Prostate gland (tissue), 2 donors: ENCODE data around the gene DLG2. TPM values are rescaled to one million over a fixed set of nuclear protein-coding genes. Genes with fewer than 3 reads are reported as not detected.
"Not testable (repeated sequence)": the region's sequence is repeated elsewhere in the genome, so short reads cannot be mapped to it uniquely, and the experiment has no call there.

Experiments used
- DNase-seq: peaks from one replicate; pipeline ENCODE4 v3.0.0-alpha.2; 2019; ENCODE audit warnings: low spot score
- H3K27ac ChIP-seq, 2 donors: fragments of 200-600 bp; sonication (generic); 2 replicates each; pipeline ENCODE4 v1.5.1; 2017 to 2019
- H3K27me3 ChIP-seq: fragments of 200-600 bp; sonication (generic); replicated peaks from 2 replicates; pipeline ENCODE4 v1.5.1; 2019; ENCODE audit not compliant: insufficient read depth
- H3K36me3 ChIP-seq, 2 donors: fragments of 200-600 bp; sonication (generic); 1 replicate in 1 of 2; 2 replicates in 1 of 2; pipeline versions ENCODE4 v1.5.1 to v1.8.1; 2017 to 2019
- H3K4me1 ChIP-seq: fragments of 200-600 bp; sonication (generic); replicated peaks from 2 replicates; pipeline ENCODE4 v1.5.1; 2019
- H3K4me3 ChIP-seq, 2 donors: fragments of 200-600 bp; sonication (generic); 2 replicates each; pipeline ENCODE4 v1.5.1; 2017 to 2019
- H3K9me3 ChIP-seq: fragments of 200-600 bp; sonication (generic); 2 replicates; pipeline ENCODE4 v1.5.1; 2017
- POLR2A ChIP-seq: fragments of 450-650 bp; IDR thresholded peaks from one replicate; pipeline ENCODE4 v1.6.1; 2016; ENCODE audit warnings: antibody characterized with exemption, mild to moderate bottlenecking
- POLR2AphosphoS5 ChIP-seq: sonication (generic); formaldehyde crosslinking; IDR thresholded peaks from one replicate; pipeline ENCODE4 v1.6.1; 2017; ENCODE audit warnings: antibody characterized with exemption
- WGBS: methylation state at CpG from one replicate; pipeline ENCODE4 v1.1.5; 2018; 5-methylcytosine and 5-hydroxymethylcytosine counted together
- intact Hi-C: fragments of 100-400 bp; cut with DNase I; formaldehyde crosslinking; loops from one replicate; pipeline ENCODE4 v1.14.2; 2022
- total RNA-seq, 2 donors: library from RNA; depleted of rRNA; stranded (reverse); fragments of >200 nt; gene quantifications; one replicate each; pipeline ENCODE4 v1.1.0, GENCODE V29; 2016
- TF ChIP-seq, protein P1 (sequence below), 4 experiments: fragments of 200-600 bp in 2 of 4; fragments of 450-650 bp in 2 of 4; sonication (generic) in 2 of 4; IDR thresholded peaks; 1 replicate in 3 of 4; 2 replicates in 1 of 4; pipeline ENCODE4 v1.5.1; 2016 to 2019; ENCODE audit warnings: antibody characterized with exemption in 4 of 4, mild to moderate bottlenecking in 2 of 4, moderate library complexity in 2 of 4

DLG2 gene
- total RNA-seq, 2 donors from 2014 or later, result 9.8 to 16.2 TPM

DNA sequence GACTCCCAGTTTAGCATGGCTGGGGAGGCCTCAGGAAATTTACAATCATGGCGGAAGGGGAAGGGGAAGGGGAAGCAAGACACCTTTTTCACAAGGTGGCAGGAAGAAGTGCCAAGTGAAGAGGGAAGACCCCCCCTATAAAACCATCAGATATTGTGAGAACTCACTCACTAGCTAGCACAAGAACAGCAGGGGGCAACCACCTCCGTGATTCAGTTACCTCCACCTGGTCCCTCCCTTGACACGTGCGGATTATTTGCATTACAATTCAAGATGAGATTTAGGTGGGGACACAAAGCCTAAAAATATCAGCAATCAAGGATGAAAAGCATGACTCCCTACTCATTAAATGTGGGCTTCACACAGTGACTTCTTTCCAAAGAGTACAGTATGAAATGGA is 2186.0 kb downstream of the DLG2 start:
- H3K4me3 ChIP-seq, result no peak overlapping the region
- H3K4me1 ChIP-seq, result no peaks in the 10 kb centered on the region
- TF ChIP-seq POLR2AphosphoS5 (no peak), POLR2A (no peak)
- TF ChIP-seq, protein P1, sequence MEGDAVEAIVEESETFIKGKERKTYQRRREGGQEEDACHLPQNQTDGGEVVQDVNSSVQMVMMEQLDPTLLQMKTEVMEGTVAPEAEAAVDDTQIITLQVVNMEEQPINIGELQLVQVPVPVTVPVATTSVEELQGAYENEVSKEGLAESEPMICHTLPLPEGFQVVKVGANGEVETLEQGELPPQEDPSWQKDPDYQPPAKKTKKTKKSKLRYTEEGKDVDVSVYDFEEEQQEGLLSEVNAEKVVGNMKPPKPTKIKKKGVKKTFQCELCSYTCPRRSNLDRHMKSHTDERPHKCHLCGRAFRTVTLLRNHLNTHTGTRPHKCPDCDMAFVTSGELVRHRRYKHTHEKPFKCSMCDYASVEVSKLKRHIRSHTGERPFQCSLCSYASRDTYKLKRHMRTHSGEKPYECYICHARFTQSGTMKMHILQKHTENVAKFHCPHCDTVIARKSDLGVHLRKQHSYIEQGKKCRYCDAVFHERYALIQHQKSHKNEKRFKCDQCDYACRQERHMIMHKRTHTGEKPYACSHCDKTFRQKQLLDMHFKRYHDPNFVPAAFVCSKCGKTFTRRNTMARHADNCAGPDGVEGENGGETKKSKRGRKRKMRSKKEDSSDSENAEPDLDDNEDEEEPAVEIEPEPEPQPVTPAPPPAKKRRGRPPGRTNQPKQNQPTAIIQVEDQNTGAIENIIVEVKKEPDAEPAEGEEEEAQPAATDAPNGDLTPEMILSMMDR (IDR thresholded peaks at IDR 0.05), result no peak
- DNase-seq, result no peak
- H3K27me3 ChIP-seq, result peaks cover 1% of the 10 kb centered on the region
- intact Hi-C loops, result no loop called here
- 73% methylated on average over 4 of the region's 4 CpGs for WGBS
- H3K27ac ChIP-seq, result no peak overlapping the region
- no peaks in the 10 kb centered on the region for H3K36me3 ChIP-seq
- no peaks in the 10 kb centered on the region for H3K9me3 ChIP-seq

DNA sequence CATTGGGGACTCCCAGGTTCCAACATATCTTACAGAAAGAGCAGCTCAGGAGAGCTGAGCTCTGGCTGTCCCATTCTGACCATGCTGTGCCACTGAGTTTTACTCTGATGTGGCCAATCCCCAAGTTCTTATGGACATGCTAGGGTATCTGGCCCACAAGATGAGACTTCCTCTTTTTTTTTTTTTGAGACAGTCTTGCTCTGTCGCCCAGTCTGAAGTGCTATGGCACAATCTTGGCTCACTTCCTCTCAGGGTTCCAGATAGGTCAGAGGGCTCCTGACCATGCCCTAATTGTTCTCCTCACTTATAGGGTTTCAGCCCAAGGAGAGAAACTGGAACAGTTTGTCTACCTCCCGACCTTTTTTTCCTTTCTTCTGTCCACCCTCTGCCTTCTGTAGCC is 2188.7 kb downstream of the DLG2 start:
- Histone ChIP-seq H3K4me3 (no peak overlapping the region), H3K9me3 (no peaks in the 10 kb centered on the region), H3K36me3 (no peaks in the 10 kb centered on the region), H3K27ac (no peak overlapping the region), H3K27me3 (peaks cover 1% of the 10 kb centered on the region), H3K4me1 (no peaks in the 10 kb centered on the region)
- TF ChIP-seq POLR2AphosphoS5 (no peak), POLR2A (no peak)
- TF ChIP-seq, protein P1 (IDR thresholded peaks at IDR 0.05), result no peak
- DNase-seq, result no peak
- intact Hi-C loops, result no loop called here
- 68% methylated on average over 2 of the region's 2 CpGs for WGBS

DNA sequence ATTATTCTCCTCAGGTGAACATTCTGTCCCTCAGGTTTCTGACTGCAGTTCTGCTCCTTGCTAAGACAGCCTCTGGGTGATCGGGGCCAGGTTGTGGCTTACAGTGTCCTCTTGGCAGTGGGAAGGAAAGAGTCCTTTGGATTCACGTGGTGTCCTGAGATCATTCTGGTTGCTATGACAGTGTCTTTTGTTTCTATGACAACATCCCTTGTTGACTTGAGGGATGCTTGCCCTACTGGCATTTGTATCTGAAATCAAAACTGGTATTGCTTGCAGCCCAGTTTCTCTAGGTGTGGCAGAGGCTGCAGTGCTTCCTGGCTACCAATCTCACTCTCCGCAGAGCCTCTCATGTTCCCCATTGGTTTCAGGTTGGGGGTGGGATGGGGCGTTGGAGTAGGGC is 2189.2 kb downstream of the DLG2 start:
- H3K27me3 ChIP-seq, result peaks cover 1% of the 10 kb centered on the region
- H3K9me3 ChIP-seq, result no peaks in the 10 kb centered on the region
- WGBS, result 79% methylated on average over 4 of the region's 4 CpGs
- DNase-seq, result no peak
- no peak overlapping the region for H3K27ac ChIP-seq
- H3K36me3 ChIP-seq, result no peaks in the 10 kb centered on the region
- intact Hi-C loops, result no loop called here
- no peaks in the 10 kb centered on the region for H3K4me1 ChIP-seq
- no peak overlapping the region for H3K4me3 ChIP-seq
- no peak for TF ChIP-seq POLR2A
- TF ChIP-seq, protein P1 (IDR thresholded peaks at IDR 0.05), result no peak
- TF ChIP-seq POLR2AphosphoS5, result no peak

DNA sequence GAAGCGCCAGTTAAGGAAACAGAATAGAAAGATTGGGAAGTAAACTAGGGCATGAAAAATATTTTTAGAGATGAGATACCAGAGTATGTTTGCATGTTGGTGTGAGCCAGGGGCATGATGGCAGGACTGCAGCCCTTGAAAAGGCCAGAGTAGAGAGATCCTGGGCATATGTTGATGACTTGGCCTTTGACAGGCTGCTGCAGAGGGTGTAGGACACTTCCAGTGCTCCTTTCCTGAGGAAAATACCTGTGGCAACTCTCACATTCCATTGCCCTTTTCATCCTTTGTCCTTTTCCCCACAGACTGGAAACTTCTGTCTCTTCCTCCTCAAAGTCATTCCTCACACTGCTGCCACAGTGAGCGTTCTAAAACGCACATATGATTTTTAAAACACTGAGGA is 2190.3 kb downstream of the DLG2 start:
- Histone ChIP-seq H3K36me3 (no peaks in the 10 kb centered on the region), H3K4me3 (no peak overlapping the region), H3K27ac (no peak overlapping the region), H3K27me3 (peaks cover 1% of the 10 kb centered on the region), H3K9me3 (no peaks in the 10 kb centered on the region), H3K4me1 (no peaks in the 10 kb centered on the region)
- 84% methylated on average over 3 of the region's 3 CpGs for WGBS
- intact Hi-C loops, result no loop called here
- no peak for DNase-seq
- no peak for TF ChIP-seq POLR2AphosphoS5
- no peak for TF ChIP-seq POLR2A
- TF ChIP-seq, protein P1 (IDR thresholded peaks at IDR 0.05), result no peak

DNA sequence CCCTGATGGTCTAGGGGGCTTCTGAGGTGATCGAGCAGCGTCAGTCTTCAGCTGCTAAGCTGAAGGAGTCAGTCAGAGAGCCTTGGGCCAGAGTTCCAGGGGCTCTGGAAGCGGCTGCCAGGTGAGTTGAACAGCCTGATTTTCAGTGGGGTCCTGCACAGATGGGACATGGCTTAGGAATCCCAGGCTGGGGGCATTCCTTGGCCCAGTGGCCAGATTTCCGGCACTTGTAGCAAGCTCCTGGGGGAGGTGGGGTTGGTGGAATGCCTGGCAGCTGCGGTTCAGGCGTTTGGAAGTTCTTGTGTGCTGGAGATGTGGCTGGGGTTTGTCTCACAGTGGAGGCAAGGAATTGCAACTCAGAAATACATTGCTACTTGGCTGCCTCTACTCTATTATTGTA is 2192.3 kb downstream of the DLG2 start:
- DNase-seq, H3K4me1 ChIP-seq, H3K4me3 ChIP-seq, H3K27me3 ChIP-seq, H3K9me3 ChIP-seq, H3K36me3 ChIP-seq, intact Hi-C loops, H3K27ac ChIP-seq: not testable (repeated sequence)
- 89% methylated on average over 6 of the region's 6 CpGs for WGBS
